T-cell (primary cell): ENCODE results near the gene UNKL. TPM values are rescaled to one million over a fixed set of nuclear protein-coding genes. Genes with fewer than 3 reads are reported as not detected.

Experiments used
- ATAC-seq, 4 experiments: fragments of 200-7000 bp in 3 of 4; fragments of 150-1000 bp in 1 of 4; cut with Tn5 transposase; replicated peaks in 1 of 4; 1 replicate in 3 of 4; 2 replicates in 1 of 4; pipeline ENCODE4 v1.10.0; 2021; ENCODE audit warnings: moderate library complexity in 3 of 4, mild to moderate bottlenecking in 2 of 4, moderate number of reproducible peaks in 1 of 4
- CTCF ChIA-PET, 2 donors: fragments of 300-600 bp; sonication (Branson Sonifier 250); formaldehyde crosslinking; loops; one replicate each; lab custom pipeline; 2022; ENCODE audit warnings: antibody characterized with exemption in 2 of 2; lab: Charles Lee
- POLR2A ChIA-PET, 2 donors: fragments of 300-600 bp; sonication (Branson Sonifier 250); formaldehyde crosslinking; loops; one replicate each; lab custom pipeline; 2022; ENCODE audit warnings: antibody characterized with exemption in 2 of 2; lab: Charles Lee
- DNase-seq, 35 experiments: peaks; one replicate each; pipeline versions ENCODE4 v3.0.0 to v3.0.0-alpha.2; 2013 to 2023
- H3K27ac ChIP-seq: one replicate; pipeline ENCODE4 v1.5.1; 2013; ENCODE audit warnings: low read length
- H3K27me3 ChIP-seq, 2 experiments: replicated peaks in 1 of 2; 1 replicate in 1 of 2; 2 replicates in 1 of 2; pipeline versions ENCODE4 v1.6.1 to v1.7.0; 2013; ENCODE audit warnings: low read length in 1 of 2, mixed read lengths in 1 of 2; ENCODE audit not compliant: control insufficient read depth in 2 of 2, insufficient read depth in 2 of 2; ENCODE audit errors: extremely low read depth in 1 of 2
- H3K36me3 ChIP-seq, 2 donors: 1 replicate in 1 of 2; 2 replicates in 1 of 2; pipeline versions ENCODE4 v1.6.1 to v1.7.0; 2013; ENCODE audit warnings: low read length in 1 of 2; ENCODE audit not compliant: control insufficient read depth in 2 of 2, insufficient read depth in 1 of 2; ENCODE audit errors: extremely low read depth in 1 of 2
- H3K4me1 ChIP-seq, 2 experiments: 1 replicate in 1 of 2; 2 replicates in 1 of 2; pipeline versions ENCODE4 v1.6.1 to v1.7.0; 2013; ENCODE audit warnings: low read length in 2 of 2, mixed read lengths in 1 of 2; ENCODE audit not compliant: insufficient read depth in 2 of 2, control insufficient read depth in 1 of 2; ENCODE audit errors: extremely low read depth in 1 of 2
- H3K4me3 ChIP-seq, 2 donors: 1 replicate in 1 of 2; 2 replicates in 1 of 2; pipeline versions ENCODE4 v1.5.1 to v1.7.0; 2013; ENCODE audit warnings: mild to moderate bottlenecking in 2 of 2, low read length in 1 of 2, moderate library complexity in 1 of 2; ENCODE audit not compliant: control insufficient read depth in 1 of 2; ENCODE audit errors: extremely low read depth in 1 of 2
- H3K9me3 ChIP-seq: 2 replicates; pipeline ENCODE4 v1.7.0; 2013
- H3K27ac Mint-ChIP-seq, 2 donors: one replicate each; pipeline ENCODE4 v1.8.0; 2020 to 2021; ENCODE audit warnings: mild to moderate bottlenecking in 2 of 2, mixed read lengths in 2 of 2
- H3K27me3 Mint-ChIP-seq, 2 donors: one replicate each; pipeline ENCODE4 v1.8.0; 2021 to 2022; ENCODE audit warnings: mixed read lengths in 2 of 2
- H3K36me3 Mint-ChIP-seq: one replicate; pipeline ENCODE4 v1.8.0; 2021; ENCODE audit warnings: mixed read lengths
- H3K4me1 Mint-ChIP-seq, 3 donors: one replicate each; pipeline ENCODE4 v1.8.0; 2020 to 2022; ENCODE audit warnings: mixed read lengths in 3 of 3, mild to moderate bottlenecking in 1 of 3
- H3K4me3 Mint-ChIP-seq, 3 donors: one replicate each; pipeline ENCODE4 v1.8.0; 2020 to 2022; ENCODE audit warnings: mild to moderate bottlenecking in 3 of 3, mixed read lengths in 3 of 3, moderate library complexity in 3 of 3
- H3K9me3 Mint-ChIP-seq, 3 donors: one replicate each; pipeline ENCODE4 v1.8.0; 2020 to 2022; ENCODE audit warnings: mixed read lengths in 3 of 3
- WGBS: methylation state at CpG from one replicate; pipeline ENCODE4 v1.1.5; 2013; ENCODE audit warnings: missing lambda C conversion rate; ENCODE audit not compliant: insufficient coverage; 5-methylcytosine and 5-hydroxymethylcytosine counted together
- total RNA-seq, 35 experiments: library from RNA in 6 of 35; stranded (reverse) in 6 of 35; fragments of 120-200 nt in 1 of 35; gene quantifications; one replicate each; pipeline versions ENCODE4 v1.2.1 to v1.2.4 and lab custom pipeline; 2013 to 2026

Gene UNKL
- total RNA-seq, 5 donors from 2014 or later (not counting 1 experiment from before 2014, with no cell fraction given): 85.3 to 131 (median 113) TPM

- no peak for ATAC-seq
- H3K27me3 Mint-ChIP-seq: peaks cover 0 to 3% of the 10 kb centered on the region in 2 donors
- Histone ChIP-seq H3K27me3 (peaks cover 0 to 38% of the 10 kb centered on the region in 2 experiments), H3K36me3 (no peaks in the 10 kb centered on the region), H3K4me1 (peaks cover 0 to 36% of the 10 kb centered on the region in 2 experiments), H3K27ac (no peak overlapping the region), H3K4me3 (no peak overlapping the region), H3K9me3 (no peaks in the 10 kb centered on the region)
- H3K27ac Mint-ChIP-seq: no peak overlapping the region
- CTCF ChIA-PET: no interaction called here
- no peaks in the 10 kb centered on the region for H3K36me3 Mint-ChIP-seq
- POLR2A ChIA-PET: interaction anchor here in 1 of 2 donors (0.6 kb wide), 1 partner anchor 354 kb away, joined by 4 read pairs; the partner anchor contains the start of genes NUBP2 and SPSB3
- WGBS: 57% methylated on average over 3 of the region's 11 CpGs
- no peaks in the 10 kb centered on the region for H3K9me3 Mint-ChIP-seq
- H3K4me3 Mint-ChIP-seq: no peak overlapping the region
- H3K4me1 Mint-ChIP-seq: no peaks in the 10 kb centered on the region
- DNase-seq: no peak
Measured at GRCh38 chr16:1429012-1429411, 14.5 kb upstream of the UNKL start.

- Mint-ChIP-seq H3K27ac (no peak overlapping the region), H3K4me3 (no peak overlapping the region), H3K9me3 (no peaks in the 10 kb centered on the region), H3K27me3 (peaks cover 0 to 3% of the 10 kb centered on the region in 2 donors), H3K36me3 (no peaks in the 10 kb centered on the region), H3K4me1 (no peaks in the 10 kb centered on the region)
- peak; percentile 41 to 77 (median 60) for ATAC-seq
- peaks cover 0 to 38% of the 10 kb centered on the region in 2 experiments for H3K27me3 ChIP-seq
- H3K27ac ChIP-seq: no peak overlapping the region
- no peaks in the 10 kb centered on the region for H3K36me3 ChIP-seq
- H3K4me3 ChIP-seq: no peak overlapping the region
- DNase-seq: peak in 17 of 35 experiments; percentile 17 to 51 (median 33)
- WGBS: 21% methylated on average over 8 of the region's 21 CpGs
- ChIA-PET POLR2A (no interaction called here), CTCF (no interaction called here)
- peaks cover 0 to 31% of the 10 kb centered on the region in 2 experiments for H3K4me1 ChIP-seq
- H3K9me3 ChIP-seq: no peaks in the 10 kb centered on the region
Measured at GRCh38 chr16:1428511-1428910, 14.0 kb upstream of the UNKL start.

GRCh38 chr16:1427473-1428461, 13.3 kb upstream of the UNKL start:
- Mint-ChIP-seq H3K27me3 (peaks cover 0 to 3% of the 10 kb centered on the region in 2 donors), H3K4me3 (no peak overlapping the region)
- no peaks in the 10 kb centered on the region for H3K36me3 ChIP-seq

GRCh38 chr16:1426734-1427471, 12.4 kb upstream of the UNKL start:
- Mint-ChIP-seq H3K36me3 (no peaks in the 10 kb centered on the region), H3K9me3 (no peaks in the 10 kb centered on the region), H3K27ac (no peak overlapping the region), H3K27me3 (peaks cover 0 to 3% of the 10 kb centered on the region in 2 donors), H3K4me1 (peaks cover 0 to 3% (median 0%) of the 10 kb centered on the region in 3 donors), H3K4me3 (no peak overlapping the region)
- Histone ChIP-seq H3K4me1 (peaks cover 0 to 16% of the 10 kb centered on the region in 2 experiments), H3K9me3 (no peaks in the 10 kb centered on the region), H3K27me3 (peaks cover 0 to 35% of the 10 kb centered on the region in 2 experiments), H3K36me3 (no peaks in the 10 kb centered on the region), H3K27ac (no peak overlapping the region), H3K4me3 (no peak overlapping the region)
- ChIA-PET POLR2A (no interaction called here), CTCF (no interaction called here)
- DNase-seq (no peak), ATAC-seq (no peak)
- 92% methylated on average over 39 of the region's 42 CpGs for WGBS

More at GRCh38 chr16:1427473-1428461, 13.3 kb upstream of the UNKL start:
- DNase-seq (no peak), ATAC-seq (no peak)
- ChIA-PET CTCF (no interaction called here), POLR2A (no interaction called here)
- Histone ChIP-seq H3K4me3 (no peak overlapping the region), H3K4me1 (peaks cover 0 to 24% of the 10 kb centered on the region in 2 experiments), H3K27me3 (peaks cover 0 to 37% of the 10 kb centered on the region in 2 experiments), H3K27ac (no peak overlapping the region), H3K9me3 (no peaks in the 10 kb centered on the region)
- Mint-ChIP-seq H3K27ac (no peak overlapping the region), H3K4me1 (no peaks in the 10 kb centered on the region), H3K36me3 (no peaks in the 10 kb centered on the region), H3K9me3 (no peaks in the 10 kb centered on the region)
- 85% methylated on average over 51 of the region's 53 CpGs for WGBS

GRCh38 chr16:1425616-1426370, 11.3 kb upstream of the UNKL start:
- Mint-ChIP-seq H3K36me3 (no peaks in the 10 kb centered on the region), H3K4me1 (peaks cover 4 to 10% (median 4%) of the 10 kb centered on the region in 3 donors), H3K4me3 (no peak overlapping the region), H3K9me3 (no peaks in the 10 kb centered on the region), H3K27me3 (peaks cover 0 to 3% of the 10 kb centered on the region in 2 donors), H3K27ac (no peak overlapping the region)
- ChIA-PET POLR2A (no interaction called here), CTCF (no interaction called here)
- 93% methylated on average over 14 of the region's 16 CpGs for WGBS
- DNase-seq (no peak), ATAC-seq (no peak)
- peaks cover 0 to 26% of the 10 kb centered on the region in 2 experiments for H3K27me3 ChIP-seq
- no peak overlapping the region for H3K4me3 ChIP-seq
- H3K9me3 ChIP-seq: no peaks in the 10 kb centered on the region
- no peaks in the 10 kb centered on the region for H3K36me3 ChIP-seq
- no peak overlapping the region for H3K27ac ChIP-seq
- H3K4me1 ChIP-seq: peaks cover 0 to 21% of the 10 kb centered on the region in 2 experiments
